GM12878 (cell line): ENCODE results near the gene RAPGEF4. TPM values are rescaled to one million over a fixed set of nuclear protein-coding genes. Genes with fewer than 3 reads are reported as not detected.

Source experiments
- ATAC-seq: fragments of 200-7000 bp; cut with Tn5 transposase; 3 replicates; pipeline ENCODE4 v1.9.1; 2020; ENCODE audit warnings: mild to moderate bottlenecking, moderate library complexity
- BruUV-seq: library from RNA; stranded (reverse); fragments of 400-500 nt; replicated peaks from 2 replicates; lab custom pipeline; 2021; lab: Mats Ljungman, UMichigan
- CTCF ChIA-PET: fragments of 300-600 bp; sonication (Branson Sonifier 250); formaldehyde crosslinking; extraction: SDS; loops from one replicate; lab custom pipeline; 2021; ENCODE audit warnings: inconsistent platforms; lab: Yijun Ruan, JAX
- POLR2A ChIA-PET: fragments of 350-600 bp; formaldehyde crosslinking; extraction: SDS; loops from one replicate; lab custom pipeline; 2021; ENCODE audit warnings: inconsistent platforms; lab: Charles Lee
- RAD21 ChIA-PET: fragments of 300-600 bp; sonication (Branson Sonifier 250); formaldehyde crosslinking; loops from one replicate; lab custom pipeline; 2023; ENCODE audit warnings: antibody characterized with exemption; ENCODE audit not compliant: unreplicated experiment; lab: Charles Lee
- SMC1A ChIA-PET: fragments of 300-600 bp; sonication (Branson Sonifier 250); formaldehyde crosslinking; loops from one replicate; lab custom pipeline; 2023; ENCODE audit not compliant: unreplicated experiment, uncharacterized antibody; lab: Charles Lee
- DNase-seq: peaks from one replicate; pipeline ENCODE4 v3.0.0-alpha.2; 2011; ENCODE audit warnings: low read depth, low spot score
- FAIRE-seq: peaks from 3 replicates; lab custom pipeline; 2011; peaks lifted over from hg19 to GRCh38; lab: Jason Lieb, UNC
- H2AFZ ChIP-seq: 2 replicates; pipeline ENCODE4 v1.6.0; 2011; ENCODE audit warnings: low read depth, low read length, control low read depth; ENCODE audit not compliant: control insufficient read depth
- H3K27ac ChIP-seq: 2 replicates; pipeline ENCODE4 v1.5.1; 2011; ENCODE audit warnings: control low read depth; ENCODE audit not compliant: control insufficient read depth, insufficient read depth
- H3K27me3 ChIP-seq, 2 experiments: replicated peaks in 1 of 2; 2 replicates each; pipeline versions ENCODE4 v1.6.0 to v1.6.1; 2011; ENCODE audit warnings: low read length in 1 of 2; ENCODE audit not compliant: control insufficient read depth in 2 of 2, insufficient read depth in 2 of 2
- H3K36me3 ChIP-seq, 2 experiments: 2 replicates each; pipeline ENCODE4 v1.5.1; 2011; ENCODE audit warnings: low read length in 1 of 2; ENCODE audit not compliant: control insufficient read depth in 2 of 2, insufficient read depth in 2 of 2
- H3K4me1 ChIP-seq: 2 replicates; pipeline ENCODE4 v1.6.1; 2011; ENCODE audit warnings: mild to moderate bottlenecking, low read length, moderate library complexity, mixed read lengths; ENCODE audit not compliant: control insufficient read depth, insufficient read depth
- H3K4me2 ChIP-seq: 2 replicates; pipeline ENCODE4 v1.6.0; 2011; ENCODE audit warnings: control low read depth; ENCODE audit not compliant: control insufficient read depth, insufficient read depth
- H3K4me3 ChIP-seq: fragments of 200-600 bp; sonication (generic); 2 replicates; pipeline ENCODE4 v1.5.1; 2016
- H3K79me2 ChIP-seq: 2 replicates; pipeline ENCODE4 v1.6.0; 2011; ENCODE audit warnings: low read length; ENCODE audit not compliant: control insufficient read depth, insufficient read depth
- H3K9ac ChIP-seq: 2 replicates; pipeline ENCODE4 v1.8.0; 2011; ENCODE audit warnings: low read length, control low read depth, mixed read lengths; ENCODE audit not compliant: control insufficient read depth, insufficient read depth
- H3K9me3 ChIP-seq: replicated peaks from 3 replicates; pipeline ENCODE4 v1.5.1; 2011; ENCODE audit warnings: mild to moderate bottlenecking, low read length; ENCODE audit not compliant: control insufficient read depth, insufficient read depth
- H4K20me1 ChIP-seq: 2 replicates; pipeline ENCODE4 v1.6.0; 2011; ENCODE audit not compliant: control insufficient read depth, insufficient read depth
- ASH2L ChIP-seq: fragments of 300-600, 200-600 bp; sonication (generic); IDR thresholded peaks from 2 replicates; pipeline ENCODE4 v1.6.1; 2017; ENCODE audit warnings: low read depth, mild to moderate bottlenecking, borderline replicate concordance
- CHD1 ChIP-seq: IDR thresholded peaks from 2 replicates; pipeline ENCODE4 v1.6.1; 2012; ENCODE audit warnings: low read depth, low read length, improper control_type of control experiment
- CREM ChIP-seq: IDR thresholded peaks from 2 replicates; pipeline ENCODE4 v1.6.1; 2014; ENCODE audit warnings: antibody characterized with exemption, low read depth
- E4F1 ChIP-seq: fragments of 450-650 bp; IDR thresholded peaks from 2 replicates; pipeline ENCODE4 v1.6.1; 2018; ENCODE audit warnings: borderline replicate concordance, mild to moderate bottlenecking; ENCODE audit not compliant: partially characterized antibody
- FOS ChIP-seq: IDR thresholded peaks from 3 replicates; pipeline ENCODE4 v1.6.1; 2011; ENCODE audit warnings: borderline replicate concordance; ENCODE audit not compliant: insufficient read length; ENCODE audit errors: extremely low read depth
- GABPA ChIP-seq: IDR thresholded peaks from 2 replicates; pipeline ENCODE4 v1.6.1; 2014; ENCODE audit warnings: antibody characterized with exemption, low read depth, mild to moderate bottlenecking, inconsistent platforms
- IRF3 ChIP-seq: fragments of 450-650 bp; IDR thresholded peaks from 2 replicates; pipeline ENCODE4 v1.6.1; 2014; ENCODE audit warnings: mild to moderate bottlenecking
- IRF5 ChIP-seq: fragments of 450-650 bp; IDR thresholded peaks from 2 replicates; pipeline ENCODE4 v1.6.1; 2017; ENCODE audit warnings: borderline replicate concordance
- JUNB ChIP-seq: IDR thresholded peaks from 2 replicates; pipeline ENCODE4 v1.6.1; 2016; ENCODE audit warnings: antibody characterized with exemption, mild to moderate bottlenecking
- NFIC ChIP-seq: IDR thresholded peaks from 2 replicates; pipeline ENCODE4 v1.6.1; 2012; ENCODE audit warnings: low read depth, mild to moderate bottlenecking, inconsistent platforms, low read length, moderate library complexity
- NFXL1 ChIP-seq: fragments of 450-650 bp; IDR thresholded peaks from 2 replicates; pipeline ENCODE4 v1.6.1; 2017; ENCODE audit warnings: antibody characterized with exemption, mild to moderate bottlenecking, borderline replicate concordance
- POLR2AphosphoS2 ChIP-seq: IDR thresholded peaks from 2 replicates; pipeline ENCODE4 v1.6.1; 2011; ENCODE audit warnings: low read depth, mild to moderate bottlenecking, low read length, improper control_type of control experiment, moderate library complexity
- RELA ChIP-seq: fragments of 450-650 bp; IDR thresholded peaks from 2 replicates; pipeline ENCODE4 v1.8.0; 2014; ENCODE audit warnings: borderline replicate concordance; ENCODE audit not compliant: partially characterized antibody
- RUNX3 ChIP-seq: IDR thresholded peaks from 2 replicates; pipeline ENCODE4 v1.6.1; 2012; ENCODE audit warnings: low read length, inconsistent platforms
- SIX5 ChIP-seq: IDR thresholded peaks from 2 replicates; pipeline ENCODE4 v1.6.1; 2011; ENCODE audit warnings: mild to moderate bottlenecking, low read depth, low read length, moderate library complexity; ENCODE audit not compliant: severe bottlenecking
- TAF1 ChIP-seq: IDR thresholded peaks from 2 replicates; pipeline ENCODE4 v1.6.1; 2011; ENCODE audit warnings: mild to moderate bottlenecking, low read depth, low read length, borderline replicate concordance
- TCF3 ChIP-seq: IDR thresholded peaks from 2 replicates; pipeline ENCODE4 v1.6.1; 2012; ENCODE audit warnings: low read depth, mild to moderate bottlenecking, low read length, borderline replicate concordance; ENCODE audit not compliant: insufficient read depth
- TCF7 ChIP-seq: IDR thresholded peaks from 2 replicates; pipeline ENCODE4 v1.6.1; 2014; ENCODE audit warnings: antibody characterized with exemption, borderline replicate concordance
- WRNIP1 ChIP-seq: IDR thresholded peaks from 2 replicates; pipeline ENCODE4 v1.6.1; 2011; ENCODE audit warnings: low read depth, low read length, improper control_type of control experiment, borderline replicate concordance
- ZBED1 ChIP-seq: IDR thresholded peaks from 2 replicates; pipeline ENCODE4 v1.6.1; 2016; ENCODE audit warnings: borderline replicate concordance
- ZNF217 ChIP-seq: fragments of 450-650 bp; IDR thresholded peaks from 2 replicates; pipeline ENCODE4 v1.6.1; 2017; ENCODE audit warnings: antibody characterized with exemption, mild to moderate bottlenecking
- ZSCAN29 ChIP-seq: fragments of 450-650 bp; IDR thresholded peaks from 2 replicates; pipeline ENCODE4 v1.6.1; 2017; ENCODE audit warnings: mild to moderate bottlenecking, moderate library complexity
- WGBS: methylation state at CpG from one replicate; pipeline ENCODE4 v1.1.6; 2016; ENCODE audit warnings: low lambda C conversion rate; ENCODE audit not compliant: insufficient replicate concordance, insufficient coverage; ENCODE audit errors: missing lambda C conversion rate; 5-methylcytosine and 5-hydroxymethylcytosine counted together
- in situ Hi-C: fragments of 300-500 bp; cut with MboI; formaldehyde crosslinking; loops from 9 replicates; pipeline ENCODE4 v1.14.3; 2018; ENCODE audit warnings: mixed read lengths
- intact Hi-C: fragments of 100-400 bp; cut with micrococcal nuclease; formaldehyde crosslinking; loops from one replicate; pipeline ENCODE4 v1.14.2; 2022; ENCODE audit not compliant: unreplicated experiment
- polyA plus RNA-seq, 11 experiments: library from polyadenylated mRNA; depleted of rRNA in 4 of 11; unstranded in 6 of 11; stranded (reverse) in 5 of 11; fragments of >200 nt; fragmentation: Nextera tagmentation in 4 of 11; fragmentation: Illumina TruSeq in 1 of 11; extraction: Ambion mirVana in 4 of 11; extraction: Trizol in 1 of 11; gene quantifications; 1 replicate in 1 of 11; 2 replicates in 10 of 11; pipeline versions ENCODE4 v1.2.1 to v1.2.3, GENCODE V29; 2011 to 2016; ENCODE audit warnings: inconsistent platforms in 2 of 11, missing spikeins in 2 of 11, low read depth in 1 of 11
- total RNA-seq, 4 experiments: library from RNA; depleted of rRNA in 3 of 4; stranded (reverse); fragments of >200 nt in 3 of 4; fragmentation: Illumina TruSeq in 1 of 4; extraction: Trizol in 1 of 4; gene quantifications; 2 replicates each; pipeline versions ENCODE4 v1.2.1 to v1.2.3, GENCODE V29; 2013 to 2021

The RAPGEF4 gene
- total and polyA plus RNA-seq, 10 of the 15 experiments (the other 5 are each of a cell fraction or from before 2014, with no cell fraction given), result 0.18 TPM; not detected in 8

GRCh38 chr2:173048897-173049661 is 313.4 kb downstream of the RAPGEF4 start:
- DNase-seq (no peak), ATAC-seq (peak; percentile 80), FAIRE-seq (no peak)
- H3K79me2 ChIP-seq, result no peaks in the 10 kb centered on the region
- RAD21 ChIA-PET, result no interaction called here
- CTCF ChIA-PET, result no interaction called here
- intact Hi-C loops (no loop called here), in situ Hi-C loops (no loop called here)
- no peaks in the 10 kb centered on the region for H3K4me1 ChIP-seq
- SMC1A ChIA-PET, result no interaction called here
- H3K36me3 ChIP-seq, result no peaks in the 10 kb centered on the region
- no peaks in the 10 kb centered on the region; the same call in 1 of the 2 replicates for H4K20me1 ChIP-seq
- no peak overlapping the region for H3K9ac ChIP-seq
- no peaks in the 10 kb centered on the region for H3K27me3 ChIP-seq
- POLR2A ChIA-PET, result no interaction called here
- H3K4me3 ChIP-seq, result no peak overlapping the region
- H3K9me3 ChIP-seq, result no peaks in the 10 kb centered on the region
- H3K27ac ChIP-seq, result no peak overlapping the region
- H2AFZ ChIP-seq, result no peak overlapping the region
- BruUV-seq, result no TSS peak
- WGBS, result 22% methylated on average over 4 of the region's 4 CpGs
- H3K4me2 ChIP-seq, result no peak overlapping the region
- TF ChIP-seq TCF7, result no peak
- TF ChIP-seq NFXL1, result no peak
- TF ChIP-seq TAF1, result no peak
- no peak for TF ChIP-seq E4F1
- TF ChIP-seq IRF5, result no peak
- no peak for TF ChIP-seq CHD1
- TF ChIP-seq RUNX3, result peak; percentile 40
- TF ChIP-seq IRF3, result no peak
- TF ChIP-seq JUNB, result peak; percentile 70
- TF ChIP-seq ASH2L, result no peak
- TF ChIP-seq WRNIP1, result no peak
- TF ChIP-seq FOS, result no peak
- peak; percentile 81 for TF ChIP-seq NFIC
- TF ChIP-seq ZNF217, result no peak
- peak; percentile 10; the same call in 1 of the 2 replicates for TF ChIP-seq CREM
- peak; percentile 17; the same call in 1 of the 2 replicates for TF ChIP-seq GABPA
- no peak for TF ChIP-seq RELA
- TF ChIP-seq SIX5, result no peak
- TF ChIP-seq ZSCAN29, result no peak
- TF ChIP-seq ZBED1, result no peak
- no peak for TF ChIP-seq POLR2AphosphoS2
- no peak for TF ChIP-seq TCF3
